Measurements from ENCODE around the gene PHF20. TPM values are rescaled to one million over a fixed set of nuclear protein-coding genes. Genes with fewer than 3 reads are reported as not detected.
A peak's percentile ranks its signal among the peaks of the same experiment; 100 is the strongest.

Gene PHF20
- total RNA-seq, 1 experiment from 2014 or later = 65.8 TPM

DNA sequence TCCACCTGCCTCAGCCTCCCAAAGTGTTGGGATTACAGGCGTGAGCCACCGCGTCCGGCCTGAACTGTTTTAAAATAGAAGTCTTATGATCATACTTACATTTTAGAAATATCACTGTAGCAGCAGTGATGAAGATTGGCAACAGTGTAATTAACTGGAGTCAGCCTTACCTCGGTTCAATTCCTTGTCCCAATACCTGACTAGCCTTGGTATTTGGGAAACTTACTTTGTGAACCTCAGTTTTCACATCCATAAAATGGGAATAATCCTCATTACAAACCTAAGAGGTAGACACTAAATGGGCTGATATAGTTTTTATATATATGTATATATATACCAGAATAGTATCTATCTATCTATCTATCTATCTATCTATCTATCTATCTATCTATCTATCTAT is 19.3 kb downstream of the PHF20 start (continued):
- TF ChIP-seq, protein P1, sequence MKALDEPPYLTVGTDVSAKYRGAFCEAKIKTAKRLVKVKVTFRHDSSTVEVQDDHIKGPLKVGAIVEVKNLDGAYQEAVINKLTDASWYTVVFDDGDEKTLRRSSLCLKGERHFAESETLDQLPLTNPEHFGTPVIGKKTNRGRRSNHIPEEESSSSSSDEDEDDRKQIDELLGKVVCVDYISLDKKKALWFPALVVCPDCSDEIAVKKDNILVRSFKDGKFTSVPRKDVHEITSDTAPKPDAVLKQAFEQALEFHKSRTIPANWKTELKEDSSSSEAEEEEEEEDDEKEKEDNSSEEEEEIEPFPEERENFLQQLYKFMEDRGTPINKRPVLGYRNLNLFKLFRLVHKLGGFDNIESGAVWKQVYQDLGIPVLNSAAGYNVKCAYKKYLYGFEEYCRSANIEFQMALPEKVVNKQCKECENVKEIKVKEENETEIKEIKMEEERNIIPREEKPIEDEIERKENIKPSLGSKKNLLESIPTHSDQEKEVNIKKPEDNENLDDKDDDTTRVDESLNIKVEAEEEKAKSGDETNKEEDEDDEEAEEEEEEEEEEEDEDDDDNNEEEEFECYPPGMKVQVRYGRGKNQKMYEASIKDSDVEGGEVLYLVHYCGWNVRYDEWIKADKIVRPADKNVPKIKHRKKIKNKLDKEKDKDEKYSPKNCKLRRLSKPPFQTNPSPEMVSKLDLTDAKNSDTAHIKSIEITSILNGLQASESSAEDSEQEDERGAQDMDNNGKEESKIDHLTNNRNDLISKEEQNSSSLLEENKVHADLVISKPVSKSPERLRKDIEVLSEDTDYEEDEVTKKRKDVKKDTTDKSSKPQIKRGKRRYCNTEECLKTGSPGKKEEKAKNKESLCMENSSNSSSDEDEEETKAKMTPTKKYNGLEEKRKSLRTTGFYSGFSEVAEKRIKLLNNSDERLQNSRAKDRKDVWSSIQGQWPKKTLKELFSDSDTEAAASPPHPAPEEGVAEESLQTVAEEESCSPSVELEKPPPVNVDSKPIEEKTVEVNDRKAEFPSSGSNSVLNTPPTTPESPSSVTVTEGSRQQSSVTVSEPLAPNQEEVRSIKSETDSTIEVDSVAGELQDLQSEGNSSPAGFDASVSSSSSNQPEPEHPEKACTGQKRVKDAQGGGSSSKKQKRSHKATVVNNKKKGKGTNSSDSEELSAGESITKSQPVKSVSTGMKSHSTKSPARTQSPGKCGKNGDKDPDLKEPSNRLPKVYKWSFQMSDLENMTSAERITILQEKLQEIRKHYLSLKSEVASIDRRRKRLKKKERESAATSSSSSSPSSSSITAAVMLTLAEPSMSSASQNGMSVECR (CRISPR knock-in tag; IDR thresholded peaks at IDR 0.05; ENCODE audit: borderline replicate concordance) = no peak
- TF ChIP-seq NR3C1 (CRISPR knock-in tag; conservative IDR thresholded peaks at IDR 0.05; ENCODE audit: low read depth) = no peak
- TF ChIP-seq, protein P2, sequence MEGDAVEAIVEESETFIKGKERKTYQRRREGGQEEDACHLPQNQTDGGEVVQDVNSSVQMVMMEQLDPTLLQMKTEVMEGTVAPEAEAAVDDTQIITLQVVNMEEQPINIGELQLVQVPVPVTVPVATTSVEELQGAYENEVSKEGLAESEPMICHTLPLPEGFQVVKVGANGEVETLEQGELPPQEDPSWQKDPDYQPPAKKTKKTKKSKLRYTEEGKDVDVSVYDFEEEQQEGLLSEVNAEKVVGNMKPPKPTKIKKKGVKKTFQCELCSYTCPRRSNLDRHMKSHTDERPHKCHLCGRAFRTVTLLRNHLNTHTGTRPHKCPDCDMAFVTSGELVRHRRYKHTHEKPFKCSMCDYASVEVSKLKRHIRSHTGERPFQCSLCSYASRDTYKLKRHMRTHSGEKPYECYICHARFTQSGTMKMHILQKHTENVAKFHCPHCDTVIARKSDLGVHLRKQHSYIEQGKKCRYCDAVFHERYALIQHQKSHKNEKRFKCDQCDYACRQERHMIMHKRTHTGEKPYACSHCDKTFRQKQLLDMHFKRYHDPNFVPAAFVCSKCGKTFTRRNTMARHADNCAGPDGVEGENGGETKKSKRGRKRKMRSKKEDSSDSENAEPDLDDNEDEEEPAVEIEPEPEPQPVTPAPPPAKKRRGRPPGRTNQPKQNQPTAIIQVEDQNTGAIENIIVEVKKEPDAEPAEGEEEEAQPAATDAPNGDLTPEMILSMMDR (IDR thresholded peaks at IDR 0.05) = no peak
- no peak for TF ChIP-seq TCF7 (CRISPR knock-in tag; IDR thresholded peaks at IDR 0.05; ENCODE audit: low read depth)
- no peak for TF ChIP-seq SMAD3 (CRISPR knock-in tag; IDR thresholded peaks at IDR 0.05; ENCODE audit: borderline replicate concordance)
- TF ChIP-seq, protein P3, sequence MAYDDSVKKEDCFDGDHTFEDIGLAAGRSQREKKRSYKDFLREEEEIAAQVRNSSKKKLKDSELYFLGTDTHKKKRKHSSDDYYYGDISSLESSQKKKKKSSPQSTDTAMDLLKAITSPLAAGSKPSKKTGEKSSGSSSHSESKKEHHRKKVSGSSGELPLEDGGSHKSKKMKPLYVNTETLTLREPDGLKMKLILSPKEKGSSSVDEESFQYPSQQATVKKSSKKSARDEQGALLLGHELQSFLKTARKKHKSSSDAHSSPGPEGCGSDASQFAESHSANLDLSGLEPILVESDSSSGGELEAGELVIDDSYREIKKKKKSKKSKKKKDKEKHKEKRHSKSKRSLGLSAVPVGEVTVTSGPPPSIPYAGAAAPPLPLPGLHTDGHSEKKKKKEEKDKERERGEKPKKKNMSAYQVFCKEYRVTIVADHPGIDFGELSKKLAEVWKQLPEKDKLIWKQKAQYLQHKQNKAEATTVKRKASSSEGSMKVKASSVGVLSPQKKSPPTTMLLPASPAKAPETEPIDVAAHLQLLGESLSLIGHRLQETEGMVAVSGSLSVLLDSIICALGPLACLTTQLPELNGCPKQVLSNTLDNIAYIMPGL (CRISPR knock-in tag; IDR thresholded peaks at IDR 0.05) = no peak
- TF ChIP-seq SP1 (CRISPR knock-in tag; conservative IDR thresholded peaks at IDR 0.05) = no peak
- TF ChIP-seq, protein P4, sequence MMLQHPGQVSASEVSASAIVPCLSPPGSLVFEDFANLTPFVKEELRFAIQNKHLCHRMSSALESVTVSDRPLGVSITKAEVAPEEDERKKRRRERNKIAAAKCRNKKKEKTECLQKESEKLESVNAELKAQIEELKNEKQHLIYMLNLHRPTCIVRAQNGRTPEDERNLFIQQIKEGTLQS (CRISPR knock-in tag; conservative IDR thresholded peaks at IDR 0.05) = no peak
- no peak for TF ChIP-seq ZNF232 (CRISPR knock-in tag; IDR thresholded peaks at IDR 0.05)
- TF ChIP-seq, protein P5, sequence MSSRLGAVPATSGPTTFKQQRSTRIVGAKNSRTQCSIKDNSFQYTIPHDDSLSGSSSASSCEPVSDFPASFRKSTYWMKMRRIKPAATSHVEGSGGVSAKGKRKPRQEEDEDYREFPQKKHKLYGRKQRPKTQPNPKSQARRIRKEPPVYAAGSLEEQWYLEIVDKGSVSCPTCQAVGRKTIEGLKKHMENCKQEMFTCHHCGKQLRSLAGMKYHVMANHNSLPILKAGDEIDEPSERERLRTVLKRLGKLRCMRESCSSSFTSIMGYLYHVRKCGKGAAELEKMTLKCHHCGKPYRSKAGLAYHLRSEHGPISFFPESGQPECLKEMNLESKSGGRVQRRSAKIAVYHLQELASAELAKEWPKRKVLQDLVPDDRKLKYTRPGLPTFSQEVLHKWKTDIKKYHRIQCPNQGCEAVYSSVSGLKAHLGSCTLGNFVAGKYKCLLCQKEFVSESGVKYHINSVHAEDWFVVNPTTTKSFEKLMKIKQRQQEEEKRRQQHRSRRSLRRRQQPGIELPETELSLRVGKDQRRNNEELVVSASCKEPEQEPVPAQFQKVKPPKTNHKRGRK (CRISPR knock-in tag; IDR thresholded peaks at IDR 0.05; ENCODE audit: borderline replicate concordance) = no peak
- TF ChIP-seq PRRX2 (CRISPR knock-in tag; IDR thresholded peaks at IDR 0.05) = no peak
- TF ChIP-seq SMAD4 (CRISPR knock-in tag; IDR thresholded peaks at IDR 0.05) = no peak
- TF ChIP-seq ATF1 (CRISPR knock-in tag; IDR thresholded peaks at IDR 0.05) = no peak
- TF ChIP-seq TEAD4 (CRISPR knock-in tag; IDR thresholded peaks at IDR 0.05) = no peak

DNA sequence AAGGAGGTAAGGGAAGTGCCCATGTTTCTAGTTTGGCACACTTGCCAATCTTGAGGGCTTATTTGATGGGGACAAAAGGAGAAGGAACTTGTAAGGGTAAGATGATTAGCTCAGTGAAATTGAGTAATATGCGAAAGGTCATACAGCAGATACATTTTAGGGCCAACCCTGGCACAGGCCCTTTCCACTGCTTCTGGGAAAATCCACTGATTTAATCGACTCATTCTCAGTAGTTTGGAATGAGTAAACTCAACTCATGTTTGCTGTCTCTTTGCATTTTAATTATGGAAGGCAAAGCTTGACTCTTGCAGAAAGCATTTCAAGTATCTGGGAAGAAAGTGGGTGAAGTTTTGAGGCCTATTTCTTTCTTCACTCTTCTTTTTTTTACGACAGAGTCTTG is 20.0 kb downstream of the PHF20 start:
- DNase-seq (ENCODE audit: low spot score) = no peak
- no peaks in the 10 kb centered on the region for H3K9me3 Mint-ChIP-seq
- H3K4me1 Mint-ChIP-seq = no peaks in the 10 kb centered on the region; the same call in 1 of the 2 replicates
- no peaks in the 10 kb centered on the region for H3K27me3 Mint-ChIP-seq (ENCODE audit: low read depth)
- peaks cover 6% of the 10 kb centered on the region; the same call in 1 of the 2 replicates for H3K36me3 Mint-ChIP-seq
- H3K4me3 Mint-ChIP-seq = no peak overlapping the region
- no peak for ATAC-seq
- ChIA-PET CTCF (no interaction called here), POLR2A (no interaction called here)
- H3K27ac Mint-ChIP-seq = peak overlapping the region; percentile 3
- TF ChIP-seq NFATC4 (CRISPR knock-in tag; IDR thresholded peaks at IDR 0.05) = no peak
- no peak for TF ChIP-seq RELA (CRISPR knock-in tag; IDR thresholded peaks at IDR 0.05; ENCODE audit: borderline replicate concordance)
- TF ChIP-seq NR2C2 (CRISPR knock-in tag; IDR thresholded peaks at IDR 0.05) = no peak
- TF ChIP-seq JAZF1 (CRISPR knock-in tag; IDR thresholded peaks at IDR 0.05) = no peak
- no peak for TF ChIP-seq ZNF317 (CRISPR knock-in tag; IDR thresholded peaks at IDR 0.05; ENCODE audit: borderline replicate concordance, low read depth)
- TF ChIP-seq GTF2I (CRISPR knock-in tag; conservative IDR thresholded peaks at IDR 0.05) = no peak
- no peak for TF ChIP-seq SP1 (CRISPR knock-in tag; conservative IDR thresholded peaks at IDR 0.05)
- no peak for TF ChIP-seq NR1H2 (CRISPR knock-in tag; IDR thresholded peaks at IDR 0.05)
- TF ChIP-seq, protein P5 (CRISPR knock-in tag; IDR thresholded peaks at IDR 0.05; ENCODE audit: borderline replicate concordance) = no peak
- TF ChIP-seq HMGA2 (CRISPR knock-in tag; IDR thresholded peaks at IDR 0.05) = no peak
- TF ChIP-seq SOX15 (CRISPR knock-in tag; IDR thresholded peaks at IDR 0.05) = no peak
- no peak for TF ChIP-seq ZNF423 (CRISPR knock-in tag; IDR thresholded peaks at IDR 0.05)
- TF ChIP-seq, protein P3 (CRISPR knock-in tag; IDR thresholded peaks at IDR 0.05) = no peak
